Bronchial epithelial cell (primary cell): ENCODE measurements around the gene TRAF1. TPM values are rescaled to one million over a fixed set of nuclear protein-coding genes. Genes with fewer than 3 reads are reported as not detected.

Experiments used
- DNase-seq: peaks from one replicate; pipeline ENCODE4 v3.0.0-alpha.2; 2010; ENCODE audit warnings: low read depth
- FAIRE-seq: peaks from 2 replicates; lab custom pipeline; 2011; peaks lifted over from hg19 to GRCh38; lab: Jason Lieb, UNC
- H3K27me3 ChIP-seq: 2 replicates; pipeline ENCODE4 v1.5.1; 2011; ENCODE audit warnings: low read length; ENCODE audit not compliant: control insufficient read depth, insufficient read depth
- H3K36me3 ChIP-seq: 2 replicates; pipeline ENCODE4 v1.5.1; 2011; ENCODE audit warnings: low read length; ENCODE audit not compliant: control insufficient read depth, insufficient read depth
- H3K4me3 ChIP-seq: 2 replicates; pipeline ENCODE4 v1.5.1; 2011; ENCODE audit warnings: mild to moderate bottlenecking, low read depth, low read length, control low read depth
- total RNA-seq: library from RNA; depleted of rRNA; stranded (reverse); fragments of >200 nt; gene quantifications from 2 replicates; pipeline ENCODE4 v1.2.1, GENCODE V29; 2014
- TF ChIP-seq, protein P1 (sequence below): IDR thresholded peaks from 2 replicates; pipeline ENCODE4 v1.5.1; 2011; ENCODE audit warnings: mild to moderate bottlenecking, moderate library complexity, low read length, control low read depth, inconsistent platforms; ENCODE audit not compliant: insufficient read depth, severe bottlenecking

Gene TRAF1
- total RNA-seq, 1 donor from 2014 or later = 0.79 TPM

DNA sequence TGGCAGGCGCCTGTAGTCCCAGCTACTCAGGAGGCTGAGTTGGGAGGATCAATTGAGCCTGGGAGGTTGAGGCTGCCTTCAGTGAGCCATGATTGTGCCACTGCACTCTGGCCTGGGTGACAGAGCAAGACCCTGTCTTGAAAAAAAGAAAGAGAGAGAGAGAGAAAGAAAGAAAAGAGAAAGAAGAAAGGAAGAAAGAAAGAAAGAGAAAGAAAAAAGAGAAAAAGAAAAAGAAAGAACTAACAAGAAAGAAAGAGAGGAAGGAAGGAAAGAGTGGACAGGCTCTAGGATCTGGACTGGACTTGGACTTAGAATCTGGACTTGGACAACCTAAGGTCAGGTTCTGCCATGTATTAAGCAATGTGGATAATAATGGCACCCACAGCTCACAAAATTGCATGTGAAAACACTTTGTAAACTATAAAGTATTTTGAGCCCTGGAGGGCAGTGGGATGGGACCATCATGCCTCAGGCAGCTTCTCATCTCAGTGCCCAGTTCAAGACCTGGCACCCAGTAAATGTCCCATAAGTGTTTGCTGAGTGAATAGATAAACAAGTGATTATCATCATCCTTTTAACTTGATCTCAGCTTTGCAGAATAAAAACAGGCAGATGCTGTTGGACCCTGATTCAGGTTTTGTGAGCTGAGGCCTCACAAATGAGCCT is 36.9 kb downstream of the TRAF1 start:
- TF ChIP-seq, protein P1, sequence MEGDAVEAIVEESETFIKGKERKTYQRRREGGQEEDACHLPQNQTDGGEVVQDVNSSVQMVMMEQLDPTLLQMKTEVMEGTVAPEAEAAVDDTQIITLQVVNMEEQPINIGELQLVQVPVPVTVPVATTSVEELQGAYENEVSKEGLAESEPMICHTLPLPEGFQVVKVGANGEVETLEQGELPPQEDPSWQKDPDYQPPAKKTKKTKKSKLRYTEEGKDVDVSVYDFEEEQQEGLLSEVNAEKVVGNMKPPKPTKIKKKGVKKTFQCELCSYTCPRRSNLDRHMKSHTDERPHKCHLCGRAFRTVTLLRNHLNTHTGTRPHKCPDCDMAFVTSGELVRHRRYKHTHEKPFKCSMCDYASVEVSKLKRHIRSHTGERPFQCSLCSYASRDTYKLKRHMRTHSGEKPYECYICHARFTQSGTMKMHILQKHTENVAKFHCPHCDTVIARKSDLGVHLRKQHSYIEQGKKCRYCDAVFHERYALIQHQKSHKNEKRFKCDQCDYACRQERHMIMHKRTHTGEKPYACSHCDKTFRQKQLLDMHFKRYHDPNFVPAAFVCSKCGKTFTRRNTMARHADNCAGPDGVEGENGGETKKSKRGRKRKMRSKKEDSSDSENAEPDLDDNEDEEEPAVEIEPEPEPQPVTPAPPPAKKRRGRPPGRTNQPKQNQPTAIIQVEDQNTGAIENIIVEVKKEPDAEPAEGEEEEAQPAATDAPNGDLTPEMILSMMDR = no peak
- Histone ChIP-seq H3K36me3 (no peaks in the 10 kb centered on the region), H3K27me3 (no peaks in the 10 kb centered on the region), H3K4me3 (no peak overlapping the region)
- no peak for FAIRE-seq
- DNase-seq = no peak

DNA sequence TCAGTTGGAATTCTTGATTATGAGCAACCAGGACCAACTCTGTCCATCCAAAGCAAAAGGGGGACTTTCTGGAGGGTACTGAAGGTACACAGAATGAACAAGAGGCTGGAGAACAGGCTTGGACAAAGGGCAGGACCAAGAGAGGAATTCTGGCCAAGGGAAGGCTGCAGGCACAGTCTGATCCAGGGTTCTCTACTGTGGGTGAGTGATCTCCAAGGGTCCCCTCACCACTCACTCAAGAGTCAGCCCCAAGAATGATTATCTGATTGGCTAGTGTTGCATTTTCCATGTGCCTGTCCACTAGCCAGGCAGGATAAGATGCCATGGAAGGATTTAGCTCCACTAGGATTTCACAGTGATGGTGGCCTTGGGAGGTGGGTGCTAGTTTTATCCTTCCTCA is 38.0 kb downstream of the TRAF1 start:
- FAIRE-seq = no peak
- TF ChIP-seq, protein P1 = no peak

DNA sequence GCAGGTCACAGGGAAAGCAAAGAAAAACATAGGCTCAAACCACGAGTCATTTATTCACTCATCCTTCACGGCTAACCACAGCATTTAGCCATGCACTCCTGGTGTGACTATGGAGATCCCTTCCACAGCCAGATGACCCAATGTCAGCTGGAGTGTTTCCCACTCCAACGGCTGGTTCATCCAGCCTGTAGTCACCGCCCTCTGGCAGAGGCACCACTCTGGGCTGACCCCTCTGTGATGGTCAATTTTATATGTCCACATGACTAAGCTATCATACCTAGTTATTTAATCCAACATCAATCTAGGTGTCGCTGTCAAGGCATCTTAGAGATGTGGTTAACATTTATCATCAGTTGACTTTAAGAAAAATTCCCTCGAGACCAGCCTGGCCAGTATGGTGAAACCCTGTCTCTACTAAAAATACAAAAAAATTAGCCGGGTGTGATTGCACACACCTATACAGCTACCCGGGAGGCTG is 40.1 kb downstream of the TRAF1 start:
- DNase-seq (no peak), FAIRE-seq (no peak)
- no peaks in the 10 kb centered on the region for H3K27me3 ChIP-seq
- H3K4me3 ChIP-seq = no peak overlapping the region
- TF ChIP-seq, protein P1 = no peak
- no peaks in the 10 kb centered on the region for H3K36me3 ChIP-seq

More for the DNA sequence above, 38.0 kb downstream of the TRAF1 start:
- Histone ChIP-seq H3K4me3 (no peak overlapping the region), H3K27me3 (no peaks in the 10 kb centered on the region), H3K36me3 (no peaks in the 10 kb centered on the region)
- DNase-seq = no peak

DNA sequence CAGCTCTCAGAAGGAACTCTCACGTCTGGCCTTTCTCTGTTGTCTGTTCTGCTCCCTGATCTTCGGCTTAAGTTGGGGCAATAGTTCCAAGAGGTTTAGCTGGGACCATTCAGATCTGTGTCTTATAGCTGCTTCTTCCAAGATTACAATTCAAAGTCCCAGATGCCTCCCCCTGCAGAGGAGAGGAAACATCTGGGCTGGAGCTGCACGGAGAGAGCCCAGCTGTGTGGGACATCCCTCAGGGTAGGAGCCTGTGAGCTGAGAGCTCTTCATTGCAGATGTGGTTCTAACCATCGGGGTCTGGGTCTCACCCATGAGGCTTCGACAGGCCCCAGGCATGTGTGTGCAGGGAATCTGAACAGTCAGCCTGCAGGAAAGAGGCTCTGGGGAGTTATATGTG is 40.6 kb downstream of the TRAF1 start:
- no peak overlapping the region for H3K4me3 ChIP-seq
- FAIRE-seq (no peak), DNase-seq (no peak)
- TF ChIP-seq, protein P1 = no peak
- no peaks in the 10 kb centered on the region for H3K27me3 ChIP-seq
- H3K36me3 ChIP-seq = no peaks in the 10 kb centered on the region

DNA sequence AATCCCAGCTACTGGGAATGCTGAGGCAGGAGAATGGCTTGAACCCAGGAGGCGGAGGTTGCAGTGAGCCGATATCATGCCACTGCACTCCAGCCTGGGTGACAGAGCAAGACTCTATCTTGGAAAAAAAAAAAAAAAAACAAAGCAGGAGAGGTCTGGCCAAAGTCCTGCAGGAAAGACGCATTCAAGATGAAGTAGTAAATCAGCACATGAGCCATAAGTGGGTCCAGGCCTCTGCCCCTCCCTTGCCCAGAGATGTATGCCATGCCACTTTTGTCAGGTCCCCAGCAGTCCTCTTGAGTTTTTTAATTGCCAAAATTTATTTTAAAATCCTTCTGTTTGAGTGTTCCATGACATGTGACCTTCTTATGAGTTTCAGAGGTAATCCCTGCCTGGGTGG is 41.1 kb downstream of the TRAF1 start:
- TF ChIP-seq, protein P1 = no peak
- Histone ChIP-seq H3K27me3 (no peaks in the 10 kb centered on the region), H3K4me3 (no peak overlapping the region), H3K36me3 (no peaks in the 10 kb centered on the region)
- FAIRE-seq (no peak), DNase-seq (no peak)

DNA sequence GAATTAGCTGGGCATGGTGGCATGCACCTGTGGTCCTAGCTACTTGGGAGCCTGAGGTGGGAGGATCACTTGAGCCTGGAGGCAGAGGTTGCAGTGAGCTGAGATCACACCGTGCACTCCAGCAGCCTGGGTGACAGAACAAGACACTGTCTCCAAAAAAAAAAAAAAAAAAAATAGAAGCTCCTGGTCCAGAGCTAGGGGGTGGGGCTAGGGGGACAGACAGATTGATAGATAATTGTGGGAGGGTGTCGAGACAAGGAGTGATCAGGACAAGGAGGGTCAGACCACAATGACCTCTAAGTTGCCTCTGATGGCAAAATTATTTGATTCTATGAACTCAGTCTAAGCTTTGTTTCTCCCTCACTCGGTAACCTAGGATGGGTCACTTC is 43.0 kb downstream of the TRAF1 start:
- FAIRE-seq = no peak
- TF ChIP-seq, protein P1 = no peak
- H3K27me3 ChIP-seq = no peaks in the 10 kb centered on the region
- H3K36me3 ChIP-seq = no peaks in the 10 kb centered on the region
- DNase-seq = no peak
- H3K4me3 ChIP-seq = no peak overlapping the region
